ENCODE measurements around the gene PSMG3.
"Not testable (repeated sequence)": the region's sequence is repeated elsewhere in the genome, so short reads cannot be mapped to it uniquely, and the experiment has no call there.

The PSMG3 gene

GRCh38 chr7:1535701-1536454 lies 34.0 kb downstream of the PSMG3 start:
- no peak for DNase-seq (ENCODE audit: low read depth in 1 of 2, low spot score in 1 of 2)

GRCh38 chr7:1535100-1535458 lies 34.8 kb downstream of the PSMG3 start:
- no peak for DNase-seq (ENCODE audit: low read depth in 1 of 2, low spot score in 1 of 2)

GRCh38 chr7:1534330-1535099 lies 35.3 kb downstream of the PSMG3 start:
- DNase-seq (ENCODE audit: low read depth in 1 of 2, low spot score in 1 of 2) = no peak

- no peak for DNase-seq (ENCODE audit: low read depth in 1 of 2, low spot score in 1 of 2)
Observed at GRCh38 chr7:1533547-1534329, 36.1 kb downstream of the PSMG3 start.

DNA sequence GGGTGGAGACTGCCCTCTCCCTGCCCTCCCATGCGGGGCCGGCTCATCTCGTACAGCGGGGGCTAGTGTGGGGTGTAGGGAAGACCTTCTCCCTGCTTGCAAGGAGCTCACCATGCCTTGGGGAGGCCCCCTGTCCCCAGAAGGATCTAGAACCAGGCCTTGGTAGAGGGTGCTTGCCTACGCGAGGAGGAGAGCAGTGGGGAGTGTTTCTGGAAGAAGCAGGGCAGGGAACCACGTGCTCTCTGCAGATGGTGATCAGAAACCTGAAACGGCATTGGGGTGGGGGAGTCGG lies 36.6 kb downstream of the PSMG3 start:
- DNase-seq (ENCODE audit: low read depth in 1 of 2, low spot score in 1 of 2) = no peak

DNA sequence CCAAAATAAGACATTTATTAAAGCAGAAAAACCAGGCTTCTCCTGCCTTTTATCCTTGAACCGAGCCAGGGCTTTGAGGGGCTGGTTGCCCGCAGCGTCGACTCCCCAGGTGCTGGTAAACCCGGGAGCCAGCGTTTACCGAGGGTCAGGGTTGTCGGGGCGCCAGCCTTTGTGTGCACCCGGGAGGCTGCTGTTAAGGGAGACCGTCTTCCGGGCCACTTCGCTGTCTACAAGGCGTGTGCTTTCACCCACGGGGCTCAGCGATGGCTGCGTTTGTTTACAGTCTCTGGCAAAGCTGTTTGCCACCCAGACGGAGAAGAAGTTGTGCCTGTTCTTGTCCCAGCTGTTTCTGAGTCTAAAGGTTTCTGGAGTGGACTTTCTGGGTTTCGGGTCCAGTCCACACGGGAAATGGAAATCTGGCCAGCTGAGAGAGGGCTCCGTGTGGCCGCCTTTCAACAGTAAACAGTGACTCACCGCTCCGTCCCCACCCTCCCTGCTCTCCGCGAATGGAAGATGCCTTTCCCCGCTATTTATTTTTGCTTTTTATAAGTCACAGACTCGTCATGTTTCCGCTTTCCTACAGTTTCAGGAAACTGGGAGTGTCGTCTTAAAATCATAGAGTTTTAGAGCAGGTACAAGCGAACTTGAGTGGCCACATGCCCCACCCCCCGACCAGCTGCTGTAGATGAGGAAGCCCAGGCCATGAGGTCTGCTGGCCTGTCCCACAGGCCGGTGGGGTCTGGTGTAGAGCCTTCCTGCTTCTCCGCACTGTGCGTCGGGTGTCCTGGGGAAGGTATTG lies 37.2 kb downstream of the PSMG3 start:
- peak; percentile 29 to 49 for DNase-seq (ENCODE audit: low read depth in 1 of 2, low spot score in 1 of 2)

GRCh38 chr7:1531979-1532455 lies 37.8 kb downstream of the PSMG3 start:
- DNase-seq (ENCODE audit: low read depth in 1 of 2, low spot score in 1 of 2) = no peak

GRCh38 chr7:1531263-1531978 lies 38.4 kb downstream of the PSMG3 start:
- no peak for DNase-seq (ENCODE audit: low read depth in 1 of 2, low spot score in 1 of 2)

DNA sequence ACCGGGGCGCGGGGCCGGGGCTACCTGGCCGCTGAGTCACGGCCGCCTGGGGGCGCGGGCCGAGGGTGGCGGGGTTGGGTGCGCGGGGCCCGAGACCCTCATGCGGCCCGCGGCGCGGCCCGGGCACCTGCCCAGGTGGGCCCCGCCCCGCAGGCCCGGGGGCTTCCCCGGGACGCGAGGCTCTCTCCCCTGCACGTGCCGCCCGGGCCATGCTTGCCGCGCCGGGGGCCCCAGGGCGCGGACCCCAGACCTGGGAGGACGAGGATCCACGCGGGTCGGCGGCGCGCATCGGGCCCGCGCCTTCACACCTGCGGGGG lies 38.9 kb downstream of the PSMG3 start:
- no peak for DNase-seq (ENCODE audit: low read depth in 1 of 2, low spot score in 1 of 2)

- no peak for DNase-seq (ENCODE audit: low read depth in 1 of 2, low spot score in 1 of 2)
Observed at GRCh38 chr7:1529383-1530116, 40.3 kb downstream of the PSMG3 start.

- no peak for DNase-seq (ENCODE audit: low read depth in 1 of 2, low spot score in 1 of 2)
Observed at GRCh38 chr7:1526271-1526754, 43.5 kb downstream of the PSMG3 start.

GRCh38 chr7:1525409-1525808 lies 44.4 kb downstream of the PSMG3 start:
- no peak for DNase-seq (ENCODE audit: low read depth in 1 of 2, low spot score in 1 of 2)

DNA sequence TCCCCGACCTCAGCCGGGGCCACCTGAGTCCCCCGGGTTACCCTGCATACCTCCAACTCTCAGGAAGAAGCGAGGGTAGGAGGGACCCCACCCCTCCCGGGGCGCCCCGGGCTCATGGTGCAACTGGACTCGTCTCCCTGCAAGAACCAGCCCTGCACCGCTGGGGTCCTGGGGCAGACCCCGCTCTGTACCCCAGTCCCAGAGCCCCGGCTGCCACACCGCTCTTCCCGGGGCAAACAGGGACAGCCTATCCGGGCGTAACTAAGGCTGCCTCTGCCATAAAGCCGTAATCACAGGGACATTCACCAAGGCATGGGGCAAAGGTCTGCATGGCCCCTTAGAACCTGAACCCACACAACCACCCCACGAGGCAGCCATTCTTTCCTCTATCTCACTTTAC lies 46.0 kb downstream of the PSMG3 start:
- DNase-seq (ENCODE audit: low read depth in 1 of 2, low spot score in 1 of 2) = no peak

GRCh38 chr7:1523208-1523607 lies 46.6 kb downstream of the PSMG3 start:
- DNase-seq (ENCODE audit: low read depth in 1 of 2, low spot score in 1 of 2) = no peak

DNA sequence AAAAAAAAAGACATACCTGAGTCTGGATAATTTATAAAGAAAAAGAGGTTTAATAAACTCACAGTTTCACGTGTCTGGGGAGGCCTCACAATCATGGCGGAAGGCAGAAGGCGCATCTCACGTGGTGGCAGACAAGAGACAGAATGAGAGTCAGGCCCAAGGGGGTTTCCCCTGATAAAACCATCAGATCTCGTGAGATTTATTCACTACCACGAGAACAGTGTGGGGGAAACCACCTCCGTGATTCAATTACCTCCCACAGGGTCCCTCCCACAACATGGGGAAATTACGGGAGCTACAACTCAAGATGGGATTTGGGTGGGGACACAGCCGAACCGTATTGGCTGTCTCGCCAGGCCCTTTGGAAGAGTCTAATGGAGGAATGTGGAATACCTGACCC lies 48.4 kb downstream of the PSMG3 start:
- no peak for DNase-seq (ENCODE audit: low read depth in 1 of 2, low spot score in 1 of 2)

- DNase-seq (ENCODE audit: low read depth in 1 of 2, low spot score in 1 of 2) = no peak
Observed at GRCh38 chr7:1520539-1521234, 49.1 kb downstream of the PSMG3 start.

- DNase-seq (ENCODE audit: low read depth in 1 of 2, low spot score in 1 of 2) = not testable (repeated sequence)
Observed at GRCh38 chr7:1519322-1519922, 50.4 kb downstream of the PSMG3 start.

Measured in activated CD4-positive, alpha-beta T cell treated with anti-CD3 and anti-CD28 coated beads, Interleukin-2, amount 50 U/mL, for 24 hours (primary cell).